SU-DHL-6 (cell line): ENCODE results near the gene PPFIBP1.

Source experiments
- CTCF ChIP-seq: fragments of 200-600 bp; sonication (generic); IDR thresholded peaks from one replicate; pipeline ENCODE4 v1.5.1; 2017; ENCODE audit warnings: antibody characterized with exemption, mild to moderate bottlenecking, low read length, moderate library complexity; ENCODE audit not compliant: insufficient read depth, poor library complexity, severe bottlenecking
- EZH2phosphoT487 ChIP-seq: fragments of 200-600 bp; sonication (generic), shearing (Covaris generic); conservative IDR thresholded peaks from 2 replicates; pipeline ENCODE4 v1.6.1; 2018; ENCODE audit warnings: mild to moderate bottlenecking, antibody characterized with exemption, low read length, moderate library complexity, mixed read lengths

- TF ChIP-seq CTCF (no peak), EZH2phosphoT487 (no peak)
Measured at GRCh38 chr12:27645671-27646070, 121.7 kb downstream of the PPFIBP1 start.
